ENCODE measurements around the gene UPF3A.
"Not testable (repeated sequence)": the region's sequence is repeated elsewhere in the genome, so short reads cannot be mapped to it uniquely, and the experiment has no call there.

The UPF3A gene

DNA sequence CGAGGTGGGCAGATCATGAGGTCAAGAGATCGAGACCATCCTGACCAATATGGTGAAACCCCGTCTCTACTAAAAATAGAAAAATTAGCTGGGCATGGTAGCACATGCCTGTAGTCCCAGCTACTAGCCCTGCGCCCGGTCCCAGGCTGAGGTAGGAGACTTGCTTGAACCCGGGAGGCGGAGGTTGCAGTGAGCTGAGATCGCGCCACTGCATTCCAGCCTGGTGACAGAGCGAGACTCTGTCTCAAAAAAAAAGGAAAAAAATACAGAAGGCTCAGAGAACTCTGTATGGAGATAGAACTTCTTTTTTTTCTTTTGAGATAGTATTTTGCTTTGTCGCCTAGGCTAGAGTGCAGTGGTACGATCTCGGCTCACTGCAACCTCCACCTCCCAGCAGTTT lies 17.1 kb upstream of the UPF3A start:
- DNase-seq (ENCODE audit: low read depth), result not testable (repeated sequence)

DNA sequence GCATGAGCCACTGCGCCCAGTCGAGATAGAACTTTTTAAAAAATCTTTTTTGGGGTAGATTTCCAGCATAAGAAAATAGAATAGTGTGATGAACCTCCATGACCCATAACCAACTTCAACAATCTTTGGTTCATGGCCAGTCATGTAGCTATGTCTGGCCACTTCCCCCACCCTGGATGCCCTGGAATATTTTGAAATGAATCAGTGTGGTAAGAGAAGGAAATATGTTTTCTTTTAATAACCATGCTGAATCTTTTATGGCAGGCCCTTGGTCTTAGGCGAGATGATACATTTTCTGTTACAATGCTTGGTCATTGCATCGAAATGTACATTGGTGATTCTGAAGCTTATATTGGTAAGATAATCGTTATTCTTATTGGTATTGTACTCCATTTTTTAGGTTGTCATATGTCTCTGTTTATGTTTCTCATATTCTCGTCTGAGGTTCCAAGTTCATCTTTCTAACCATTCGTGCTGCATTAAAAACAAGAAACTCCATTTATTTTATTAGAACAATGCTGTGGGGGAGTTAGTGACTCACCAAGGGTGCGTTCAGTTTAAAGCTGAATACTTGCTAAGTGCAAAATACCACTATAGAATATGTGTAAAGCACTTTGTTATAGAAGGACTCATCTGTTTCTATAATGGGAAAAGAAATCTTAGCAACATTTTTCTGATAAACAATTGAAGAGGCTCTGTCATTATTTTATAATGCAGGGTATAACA lies 16.4 kb upstream of the UPF3A start:
- no peak for DNase-seq (ENCODE audit: low read depth)

DNA sequence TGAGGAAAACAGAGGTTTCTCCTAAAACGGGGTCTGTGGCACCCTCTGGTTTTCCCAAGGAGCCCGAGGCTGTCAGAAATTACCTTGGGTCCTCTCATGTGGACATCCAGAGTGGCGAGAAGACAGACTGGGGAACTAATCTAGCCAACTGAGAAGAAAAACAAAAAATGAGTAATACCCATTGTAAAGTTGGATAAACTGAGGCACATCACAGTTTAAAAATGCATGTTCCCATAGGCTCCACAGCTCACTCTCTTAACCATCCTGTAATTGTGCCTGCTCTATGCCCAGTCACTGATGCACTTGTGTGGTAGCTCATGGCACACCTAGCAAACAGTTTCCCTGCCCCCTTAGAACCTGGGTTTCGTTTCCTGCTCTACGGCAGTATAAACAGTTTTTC lies 15.2 kb upstream of the UPF3A start:
- no peak for DNase-seq (ENCODE audit: low read depth)

DNA sequence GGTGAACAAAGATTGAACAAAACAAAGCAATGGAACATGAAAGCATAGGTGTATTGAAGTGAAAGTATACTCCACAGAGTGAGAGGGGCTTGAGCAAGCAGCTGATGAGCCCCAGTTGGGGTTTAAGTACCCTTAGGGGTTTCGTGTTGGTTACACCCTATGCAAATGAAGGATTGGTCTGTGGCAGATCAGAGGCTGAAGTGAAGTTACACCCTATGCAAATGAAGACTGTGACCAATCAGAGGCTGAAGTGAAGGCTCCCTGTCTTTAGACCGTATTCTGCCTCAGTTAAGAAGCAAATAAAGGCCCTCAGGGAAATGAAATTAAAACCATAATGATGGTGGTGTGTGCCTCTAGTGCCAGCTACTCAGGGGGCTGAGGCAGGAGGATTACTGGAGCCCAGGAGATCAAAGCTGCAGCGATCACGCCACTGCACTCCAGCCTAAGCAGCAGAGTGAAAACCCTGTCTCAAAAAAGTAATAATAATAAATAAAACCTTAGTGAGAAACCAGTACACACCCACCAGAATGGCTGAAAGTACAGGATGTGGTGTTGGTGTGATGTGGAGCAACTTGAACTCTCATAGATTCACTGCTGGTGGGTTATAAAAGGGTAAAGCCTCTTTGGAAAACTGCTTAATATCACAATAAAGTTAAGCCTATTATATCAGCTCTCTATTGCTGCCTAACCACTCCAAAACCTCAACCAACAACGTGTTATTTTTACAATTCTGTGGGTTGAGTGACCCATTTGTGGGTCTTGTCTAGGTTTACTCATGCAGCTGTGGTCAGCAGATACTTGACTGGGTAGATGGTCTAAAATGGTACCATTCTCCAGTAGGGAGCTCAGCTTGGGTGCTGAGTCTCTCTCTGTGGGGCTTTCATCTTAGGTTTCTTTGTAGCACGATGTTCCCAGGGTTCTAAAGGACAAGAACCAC lies 12.8 kb upstream of the UPF3A start:
- no peak for DNase-seq (ENCODE audit: low read depth)

DNA sequence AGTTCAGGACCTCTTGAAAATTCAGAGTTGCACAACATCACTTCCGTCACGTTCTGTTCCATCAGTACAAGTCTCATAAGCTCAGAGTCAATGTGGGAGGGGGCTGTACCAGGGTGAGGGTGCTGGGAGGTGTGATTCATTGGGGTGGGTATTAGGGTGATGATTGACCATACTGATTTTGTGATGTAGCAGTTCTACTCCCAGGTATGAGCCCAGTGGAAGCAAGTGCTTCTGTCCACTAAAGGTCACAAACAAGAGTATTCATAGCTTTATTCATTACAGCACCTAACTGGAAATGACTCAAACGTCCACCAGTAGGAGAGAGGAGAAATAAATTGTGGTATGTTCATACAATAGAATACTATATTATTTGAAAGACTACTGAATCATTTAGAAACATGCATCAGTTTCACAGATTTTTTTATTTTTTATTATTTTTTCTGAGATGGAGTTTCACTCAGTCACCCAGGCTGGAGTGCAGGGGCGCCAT lies 12.1 kb upstream of the UPF3A start:
- DNase-seq (ENCODE audit: low read depth), result no peak

DNA sequence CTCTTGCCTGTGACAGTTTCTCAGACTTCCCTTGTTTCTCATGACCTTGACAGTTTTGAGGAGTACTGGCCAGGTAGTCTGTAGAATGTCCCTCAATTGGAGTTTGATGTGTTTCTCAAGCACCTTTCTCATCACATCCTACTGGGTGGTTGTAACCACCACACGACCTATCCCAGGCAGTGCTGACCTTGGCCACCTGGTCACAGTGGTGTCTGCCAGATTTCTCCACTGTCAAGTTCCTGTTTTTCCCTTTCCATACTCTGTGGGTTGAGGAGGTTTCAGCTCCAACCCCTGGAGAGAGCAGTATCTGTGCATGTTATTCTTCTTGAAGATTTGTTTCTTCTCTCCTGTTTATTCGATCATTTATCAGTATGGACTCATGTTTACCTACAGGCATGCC lies 8.4 kb upstream of the UPF3A start:
- no peak for DNase-seq (ENCODE audit: low read depth)

DNA sequence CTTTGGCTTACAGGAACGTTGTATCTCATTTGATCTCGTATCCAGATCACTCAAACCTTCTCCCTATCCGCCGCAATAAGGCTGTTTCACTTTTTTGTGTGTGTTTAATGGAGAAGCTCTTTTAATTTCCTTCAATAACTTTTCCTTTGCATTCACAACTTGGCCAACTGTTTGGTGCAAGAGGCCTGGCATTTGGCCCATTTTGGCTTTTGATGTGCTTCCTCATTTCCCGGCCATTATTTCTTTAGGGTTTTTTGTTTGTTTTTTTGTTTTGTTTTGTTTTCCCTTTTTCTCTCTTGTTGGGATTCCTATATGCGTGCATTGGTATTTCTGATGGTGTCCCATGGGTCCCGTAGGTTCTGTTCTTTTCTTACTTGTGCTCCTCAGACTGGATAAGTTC lies 6.1 kb upstream of the UPF3A start:
- no peak for DNase-seq (ENCODE audit: low read depth)

DNA sequence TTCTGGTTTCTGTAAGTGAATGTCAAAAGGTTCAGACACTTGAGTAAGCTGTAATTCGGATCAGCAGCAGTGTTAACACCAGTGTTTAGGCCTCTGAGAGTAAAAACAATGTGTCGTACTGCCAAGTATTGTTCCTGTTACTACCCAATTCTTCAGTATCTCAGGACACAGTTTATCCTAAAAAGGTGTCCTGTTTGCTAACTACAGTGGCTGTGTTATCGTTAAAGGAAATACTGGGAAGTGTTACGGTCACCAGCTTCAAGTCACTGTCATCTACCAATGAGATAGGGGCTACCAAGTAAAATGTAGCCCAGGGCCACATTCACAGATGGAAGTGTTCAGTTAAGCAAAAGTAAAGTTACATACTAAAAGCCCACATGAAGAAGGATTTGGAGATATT lies 2.3 kb upstream of the UPF3A start:
- DNase-seq (ENCODE audit: low read depth), result no peak

DNA sequence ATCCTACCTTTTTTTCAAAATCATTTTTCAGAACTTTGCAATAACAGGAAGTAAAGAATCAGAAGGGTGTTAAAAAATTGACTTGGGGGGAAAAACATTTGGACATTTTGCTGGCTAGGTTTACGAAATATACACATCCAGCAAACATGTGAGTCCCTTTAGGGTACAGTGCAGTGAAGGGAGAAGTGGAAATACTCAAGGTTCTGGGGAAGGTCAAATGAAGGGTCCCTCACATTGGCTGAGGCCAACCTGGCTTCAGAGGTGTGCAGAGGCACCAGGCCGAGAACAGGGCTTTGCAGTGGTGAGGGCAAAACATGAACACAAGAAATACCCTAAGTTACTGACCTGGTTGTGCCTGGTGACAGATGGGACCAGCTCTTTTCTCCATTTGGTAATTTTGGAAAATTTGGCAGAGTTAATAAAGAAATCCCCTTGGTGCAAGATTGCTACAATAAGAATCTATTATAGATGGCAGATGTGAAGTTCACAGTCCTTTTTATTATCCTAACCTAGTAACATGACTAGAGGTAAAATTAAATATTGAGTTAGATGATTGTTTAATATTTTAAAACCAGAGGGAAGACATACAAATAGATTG lies 1.5 kb upstream of the UPF3A start:
- no peak for DNase-seq (ENCODE audit: low read depth)

DNA sequence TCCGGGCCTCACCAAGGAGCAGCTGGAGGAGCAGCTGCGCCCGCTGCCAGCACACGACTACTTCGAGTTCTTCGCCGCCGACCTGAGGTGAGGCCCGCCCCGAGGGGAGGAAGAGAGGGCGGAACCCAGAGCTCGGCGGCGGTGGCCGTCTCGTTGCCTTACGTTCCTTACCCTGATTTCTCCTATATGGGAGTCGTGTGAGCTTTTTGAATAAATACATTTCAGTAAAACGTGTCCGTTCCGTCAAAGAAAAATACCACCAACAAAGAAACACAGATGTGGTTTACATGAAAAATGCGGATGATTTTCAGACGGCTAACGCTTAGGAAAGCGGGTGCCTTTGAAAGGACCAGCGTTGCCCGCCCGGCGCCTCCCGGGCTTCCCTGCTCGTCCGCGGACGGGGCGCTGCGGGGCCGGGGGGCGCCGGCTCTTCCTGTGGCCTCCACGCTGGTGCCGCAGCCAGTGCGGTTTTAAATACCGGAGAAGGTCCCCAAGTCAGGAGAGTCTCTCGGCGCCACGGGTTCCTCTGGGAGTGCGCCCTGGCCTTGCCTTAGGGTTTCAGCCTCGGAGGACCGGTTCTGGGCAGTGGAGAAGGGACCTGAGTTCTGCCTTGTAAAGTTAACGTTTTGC lies 755 bp downstream of the UPF3A start:
- DNase-seq (ENCODE audit: low read depth), result peak; percentile 3

DNA sequence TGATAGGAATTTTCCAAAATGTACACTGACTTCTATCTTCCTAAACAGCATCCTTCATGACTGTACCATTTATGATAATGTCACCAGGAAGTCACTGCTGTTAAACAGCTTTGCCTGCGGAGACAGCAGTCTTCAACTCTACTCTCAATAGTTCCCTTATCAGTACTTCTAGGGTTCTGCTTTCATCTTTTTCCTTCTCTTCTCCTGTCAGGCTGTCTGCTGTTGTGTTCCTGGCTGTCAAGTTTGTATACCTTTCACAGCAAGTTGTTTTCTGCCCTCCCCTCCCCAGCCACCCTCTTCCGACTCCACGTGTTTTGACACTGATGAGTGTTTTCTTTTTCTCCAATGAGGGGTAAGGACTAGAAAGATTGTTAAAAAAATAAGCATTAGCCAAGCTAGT lies 2.2 kb downstream of the UPF3A start:
- DNase-seq (ENCODE audit: low read depth), result no peak

DNA sequence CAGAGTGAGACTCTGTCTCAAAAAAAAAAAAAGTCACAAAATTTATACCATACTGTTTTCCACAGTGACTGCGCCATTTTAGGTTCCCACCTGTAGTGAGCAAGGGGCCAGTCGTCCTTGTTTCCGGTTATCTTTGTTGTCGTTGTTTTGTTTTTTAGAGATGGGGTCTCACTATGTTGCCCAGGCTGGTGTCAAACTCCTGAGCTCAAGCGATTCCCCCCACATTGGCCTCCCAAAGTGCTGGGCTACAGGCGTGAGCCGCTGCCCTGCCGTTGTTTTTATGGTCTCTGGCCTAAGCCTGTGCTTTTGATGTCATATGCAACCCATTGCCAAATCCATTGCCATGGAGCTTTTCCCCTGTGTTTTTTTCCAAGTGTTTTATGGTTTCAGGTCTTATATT lies 3.3 kb downstream of the UPF3A start:
- no peak for DNase-seq (ENCODE audit: low read depth)

DNA sequence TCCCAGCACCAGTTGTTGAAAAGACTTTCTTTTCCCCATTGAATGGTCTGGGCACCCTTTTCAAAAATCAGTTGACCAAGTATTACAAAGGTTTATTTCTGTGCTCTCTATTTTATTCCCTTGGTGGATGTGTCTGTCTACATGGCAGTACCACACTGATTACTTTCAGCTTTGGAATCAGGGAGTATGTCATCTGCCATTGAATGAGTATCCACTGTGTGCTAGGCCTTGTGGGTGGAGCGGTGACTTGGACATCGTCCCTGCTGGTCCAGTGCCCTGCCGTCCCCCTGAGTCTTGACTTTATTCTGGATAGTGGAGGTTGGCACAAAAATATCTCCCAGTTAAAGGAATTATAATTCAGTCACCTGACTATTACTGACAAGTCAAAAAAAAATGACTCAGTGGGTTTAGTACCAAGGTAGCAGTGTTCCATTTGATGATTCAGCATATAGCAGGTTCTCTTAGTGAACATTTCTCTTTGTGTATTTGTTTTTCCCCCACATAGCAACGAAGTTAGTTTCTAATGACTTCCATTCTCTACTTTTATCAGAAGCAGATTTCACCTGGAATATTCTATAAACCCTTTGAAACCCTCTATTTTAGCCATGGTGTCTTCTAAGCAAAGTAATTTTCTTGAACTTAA lies 3.9 kb downstream of the UPF3A start:
- DNase-seq (ENCODE audit: low read depth), result no peak

DNA sequence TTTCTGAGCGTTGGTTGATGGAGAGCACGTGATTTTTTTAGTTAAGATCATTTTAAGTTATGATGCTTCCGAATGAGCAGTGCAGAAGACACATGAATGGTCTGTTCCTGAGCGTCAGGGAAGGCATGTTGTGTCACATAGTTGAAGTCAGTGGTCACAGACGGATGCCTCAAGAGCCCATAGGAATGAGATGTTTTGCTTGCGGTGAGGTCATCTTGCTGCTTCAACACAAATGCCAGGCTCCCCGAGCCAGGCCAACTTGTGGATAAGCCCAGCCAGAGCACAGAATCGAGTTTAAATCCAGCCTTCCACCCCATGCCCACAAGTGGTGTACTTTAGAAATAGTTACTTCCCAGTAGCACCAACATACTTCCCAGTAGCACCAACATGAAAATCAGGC lies 5.4 kb downstream of the UPF3A start:
- DNase-seq (ENCODE audit: low read depth), result no peak

DNA sequence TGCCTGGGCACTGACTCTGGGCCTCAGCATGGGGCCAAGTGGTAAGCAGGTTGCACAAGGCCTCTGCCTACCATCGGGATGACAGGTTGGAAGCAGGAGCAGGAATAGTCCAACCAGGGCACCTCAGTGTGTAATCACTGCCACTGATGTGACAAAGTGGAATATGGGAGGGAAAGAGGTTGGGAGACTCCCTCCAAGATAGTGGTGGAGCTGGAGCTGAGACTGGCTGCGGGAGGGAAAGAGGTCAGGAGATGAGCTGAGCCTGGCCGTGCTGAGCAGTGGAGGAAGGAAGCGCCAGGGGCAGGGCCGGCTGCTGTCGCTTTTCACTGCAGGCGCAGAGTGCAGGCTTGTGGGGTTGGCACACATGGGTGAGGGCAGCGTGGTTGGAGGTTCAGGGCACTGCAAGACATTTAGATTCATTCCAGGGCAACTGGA lies 6.8 kb downstream of the UPF3A start:
- DNase-seq (ENCODE audit: low read depth), result no peak

DNA sequence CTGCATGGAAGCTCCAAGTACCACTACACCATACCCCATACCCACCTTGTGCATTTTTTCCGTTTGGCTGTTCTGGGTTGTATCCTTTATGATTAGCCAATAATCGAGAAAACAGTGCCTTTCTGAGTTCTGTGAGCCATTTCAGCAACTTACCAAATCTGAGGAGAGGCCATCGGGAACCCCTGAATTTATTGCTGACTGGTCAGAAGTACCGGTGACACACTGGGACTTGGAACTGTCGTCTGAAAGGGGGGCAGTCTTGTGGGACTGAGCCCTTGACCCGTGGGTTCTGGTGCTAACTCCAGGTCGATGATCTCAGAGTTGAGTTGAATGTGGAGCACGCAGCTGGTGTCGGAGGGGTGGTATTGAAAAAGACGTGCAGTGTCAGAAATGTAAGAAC lies 15.0 kb downstream of the UPF3A start:
- no peak for DNase-seq (ENCODE audit: low read depth)

DNA sequence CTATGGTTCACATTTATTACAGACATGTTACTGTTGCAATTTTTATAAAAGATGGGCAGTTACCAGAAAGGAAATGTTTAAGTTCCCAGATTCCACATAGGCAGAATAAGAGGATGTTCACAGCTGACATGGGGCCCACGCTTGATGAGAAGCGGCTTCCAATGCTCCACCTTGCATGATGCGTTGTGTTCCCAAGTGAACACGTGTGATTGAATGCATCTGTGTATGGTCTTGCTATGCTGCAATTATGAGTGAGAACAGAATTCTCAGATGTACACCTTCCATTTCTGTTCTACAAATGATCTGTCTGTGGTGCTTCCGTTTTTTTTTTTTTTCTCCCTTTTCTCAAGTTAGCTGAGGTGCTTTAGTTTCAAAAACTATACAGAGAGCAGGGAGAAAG lies 15.5 kb downstream of the UPF3A start:
- no peak for DNase-seq (ENCODE audit: low read depth)

DNA sequence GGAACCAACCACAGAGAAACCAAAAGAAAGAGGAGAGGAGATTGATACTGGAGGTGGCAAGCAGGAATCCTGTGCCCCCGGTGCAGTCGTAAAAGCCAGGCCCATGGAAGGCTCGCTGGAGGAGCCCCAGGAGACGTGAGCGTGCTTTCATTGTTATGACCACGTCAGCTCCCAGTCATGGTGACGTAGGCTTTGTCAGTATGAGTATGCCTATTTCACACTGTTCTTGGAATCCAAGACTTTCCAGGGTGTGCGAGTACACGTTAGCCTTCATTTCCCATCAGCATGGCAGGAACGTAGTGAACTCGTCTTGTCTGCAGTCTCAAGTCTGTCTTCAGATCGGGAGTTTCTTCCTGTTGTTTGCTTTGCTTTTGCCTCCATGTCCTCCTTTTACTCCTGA lies 17.5 kb downstream of the UPF3A start:
- DNase-seq (ENCODE audit: low read depth), result no peak

DNA sequence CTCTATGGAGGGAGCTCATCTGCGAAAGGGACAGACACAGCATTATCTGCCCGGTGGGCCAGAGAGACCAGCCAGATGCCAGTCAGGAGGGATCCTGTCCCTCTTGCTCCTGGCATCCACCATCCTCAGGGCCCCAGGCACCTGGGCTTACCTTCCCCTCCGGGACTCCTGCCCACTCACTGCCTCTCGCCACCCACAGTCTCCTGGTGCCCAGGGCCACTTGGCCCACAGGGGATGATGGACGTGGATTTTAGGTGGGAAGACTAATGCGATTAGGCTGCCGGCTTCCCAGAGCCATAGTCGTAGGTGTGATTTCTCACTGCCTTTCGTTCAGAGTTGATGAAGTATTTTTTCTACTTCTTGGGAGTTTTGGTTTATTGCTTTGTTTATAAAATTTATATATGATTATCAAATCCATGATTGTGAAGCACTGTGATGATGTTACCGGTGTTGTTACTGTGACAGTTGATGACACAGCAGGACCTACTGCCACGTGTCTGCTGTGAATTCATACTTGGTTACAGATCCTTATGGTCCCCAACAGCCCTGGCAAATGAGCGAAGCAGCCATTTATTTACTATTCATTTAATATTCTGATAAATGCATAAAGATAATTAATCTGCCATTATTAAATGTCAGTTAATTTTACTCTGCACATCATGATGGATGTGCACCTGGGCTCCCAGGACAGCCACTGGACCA lies 18.4 kb downstream of the UPF3A start:
- no peak for DNase-seq (ENCODE audit: low read depth)

DNA sequence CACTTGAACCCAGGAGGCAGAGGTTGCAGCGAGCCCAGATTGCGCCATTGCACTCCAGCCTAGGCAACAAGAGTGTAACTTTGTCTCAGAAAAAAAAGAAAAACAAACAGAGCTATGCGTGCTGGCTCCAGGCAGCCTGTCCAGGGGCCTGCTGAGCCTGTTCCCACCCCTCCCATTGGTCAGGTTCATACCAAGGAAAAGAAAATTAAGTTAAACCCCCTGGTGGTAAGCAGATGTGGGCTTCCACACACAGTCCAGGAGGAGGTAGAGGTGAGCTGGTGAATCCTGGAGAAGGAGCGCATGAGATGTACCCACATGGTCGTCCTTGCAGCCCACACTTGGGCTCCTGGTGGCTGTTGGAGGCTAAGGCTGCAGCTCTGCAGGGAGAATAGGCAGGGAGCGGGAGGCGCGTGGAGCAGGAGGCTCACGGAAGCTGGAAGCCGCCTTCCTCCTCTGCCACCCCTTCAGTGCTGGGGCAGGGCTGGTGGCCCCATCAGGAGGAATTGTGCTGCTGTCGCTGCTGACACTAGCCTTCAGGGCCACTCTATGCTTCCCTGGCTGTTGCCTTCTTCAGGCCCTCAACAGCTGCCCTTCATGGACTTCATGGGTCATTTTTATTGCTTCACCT lies 22.4 kb downstream of the UPF3A start:
- DNase-seq (ENCODE audit: low read depth), result no peak

Data from stimulated activated CD8-positive, alpha-beta memory T cell treated with anti-CD3 and anti-CD28 coated beads, Interleukin-7, amount 100 ng/mL, for 24 hours (primary cell).